Measurements from ENCODE around the gene MNT.

Gene MNT

GRCh38 chr17:2392252-2393173, 8.3 kb downstream of the MNT start:
- no peak for TF ChIP-seq CTCF (IDR thresholded peaks at IDR 0.05; ENCODE audit: low read depth, low read length, missing control alignments)
- peak overlapping the region; percentile 52 for H3K4me3 ChIP-seq (replicated peaks; ENCODE audit: low read depth, low read length)
- DNase-seq (ENCODE audit: extremely low read depth, low read depth), result peak; percentile 81

GRCh38 chr17:2391597-2392251, 9.1 kb downstream of the MNT start:
- no peak for DNase-seq (ENCODE audit: extremely low read depth, low read depth)
- no peak for TF ChIP-seq CTCF (IDR thresholded peaks at IDR 0.05; ENCODE audit: low read depth, low read length, missing control alignments)
- H3K4me3 ChIP-seq (replicated peaks; ENCODE audit: low read depth, low read length), result peak overlapping the region; percentile 52

GRCh38 chr17:2390199-2390836, 10.5 kb downstream of the MNT start:
- no peak for TF ChIP-seq CTCF (IDR thresholded peaks at IDR 0.05; ENCODE audit: low read depth, low read length, missing control alignments)
- DNase-seq (ENCODE audit: extremely low read depth, low read depth), result no peak
- no peak overlapping the region for H3K4me3 ChIP-seq (replicated peaks; ENCODE audit: low read depth, low read length)

- DNase-seq (ENCODE audit: extremely low read depth, low read depth), result no peak
- TF ChIP-seq CTCF (IDR thresholded peaks at IDR 0.05; ENCODE audit: low read depth, low read length, missing control alignments), result no peak
- H3K4me3 ChIP-seq (replicated peaks; ENCODE audit: low read depth, low read length), result no peak overlapping the region
These were observed 12.2 kb downstream of the MNT start for GRCh38 chr17:2388683-2389055.

GRCh38 chr17:2388020-2388682, 12.7 kb downstream of the MNT start:
- no peak overlapping the region for H3K4me3 ChIP-seq (replicated peaks; ENCODE audit: low read depth, low read length)
- DNase-seq (ENCODE audit: extremely low read depth, low read depth), result no peak
- TF ChIP-seq CTCF (IDR thresholded peaks at IDR 0.05; ENCODE audit: low read depth, low read length, missing control alignments), result no peak

All from HFF-Myc (cell line).